K562 (cell line): ENCODE data around the gene NQO2. TPM values are rescaled to one million over a fixed set of nuclear protein-coding genes. Genes with fewer than 3 reads are reported as not detected.

Source experiments
- ATF1 ChIP-seq, 2 experiments: fragments of 450-650 bp in 1 of 2; IDR thresholded peaks; 2 replicates each; pipeline ENCODE4 v1.6.1; 2016; ENCODE audit warnings: missing compliant biosample characterization in 1 of 2, missing genetic modification characterization in 1 of 2
- FOXA3 ChIP-seq, 2 experiments: fragments of 450-650 bp in 1 of 2; sonication (generic) in 1 of 2; formaldehyde crosslinking; IDR thresholded peaks in 1 of 2; conservative IDR thresholded peaks in 1 of 2; 2 replicates each; pipeline versions ENCODE4 v1.4.0 to v1.8.0; 2020 to 2022; ENCODE audit warnings: mild to moderate bottlenecking in 2 of 2, missing genetic modification reagents in 1 of 2
- FUS ChIP-seq: fragments of 200-400 bp; formaldehyde crosslinking; optimal IDR thresholded peaks from 2 replicates; pipeline ENCODE3; 2017; ENCODE audit warnings: low read depth, low read length
- MTF1 ChIP-seq: fragments of 250-450 bp; sonication (Bioruptor Pico); IDR thresholded peaks from 2 replicates; pipeline ENCODE4 v1.9.0; 2021; ENCODE audit warnings: moderate library complexity, mild to moderate bottlenecking, inconsistent platforms, borderline replicate concordance
- POLR2AphosphoS2 ChIP-seq: IDR thresholded peaks from 2 replicates; pipeline ENCODE4 v1.6.1; 2012; ENCODE audit warnings: low read length, improper control_type of control experiment
- PURB ChIP-seq: sonication (generic); formaldehyde crosslinking; IDR thresholded peaks from 2 replicates; pipeline ENCODE4 v1.9.0; 2021; ENCODE audit warnings: low read depth, mild to moderate bottlenecking, missing genetic modification reagents
- RBFOX2 ChIP-seq: fragments of 200-400 bp; formaldehyde crosslinking; IDR thresholded peaks from 2 replicates; pipeline ENCODE4 v1.6.1; 2017; ENCODE audit warnings: low read depth, mild to moderate bottlenecking, low read length, moderate library complexity
- SOX6 ChIP-seq: fragments of 450-650 bp; IDR thresholded peaks from 2 replicates; pipeline ENCODE4 v1.6.1; 2014; ENCODE audit warnings: mild to moderate bottlenecking
- ZFP30 ChIP-seq: fragments of 250-450 bp; sonication (Bioruptor Pico); IDR thresholded peaks from 2 replicates; pipeline ENCODE4 v1.8.0; 2022; ENCODE audit warnings: moderate library complexity, mild to moderate bottlenecking, inconsistent platforms, borderline replicate concordance
- ZNF217 ChIP-seq: sonication (generic); formaldehyde crosslinking; IDR thresholded peaks from 2 replicates; pipeline ENCODE4 v1.8.0; 2022; ENCODE audit warnings: mild to moderate bottlenecking, missing genetic modification reagents
- polyA plus RNA-seq, 8 experiments: library from polyadenylated mRNA; depleted of rRNA in 4 of 8; stranded (reverse) in 5 of 8; unstranded in 3 of 8; fragments of >200 nt; fragmentation: Nextera tagmentation in 2 of 8; fragmentation: Illumina TruSeq in 1 of 8; extraction: Ambion mirVana in 2 of 8; extraction: Trizol in 1 of 8; gene quantifications; 2 replicates each; pipeline versions ENCODE4 v1.2.1 to v1.2.3, GENCODE V29; 2011 to 2014; ENCODE audit warnings: inconsistent platforms in 1 of 8, missing spikeins in 1 of 8
- total RNA-seq, 7 experiments: library from RNA; depleted of rRNA in 6 of 7; stranded (reverse); fragments of >200 nt in 6 of 7; fragmentation: Illumina TruSeq in 2 of 7; extraction: Trizol in 2 of 7; gene quantifications; 2 replicates each; pipeline versions ENCODE4 v1.2.1 to v1.2.3, GENCODE V29; 2011 to 2021; ENCODE audit warnings: low replicate concordance in 1 of 7
- TF ChIP-seq, protein P1 (sequence below): sonication (generic); formaldehyde crosslinking; IDR thresholded peaks from 2 replicates; pipeline ENCODE4 v1.5.0; 2020; ENCODE audit warnings: missing genetic modification reagents
- TF ChIP-seq, protein P2 (sequence below): fragments of 450-650 bp; formaldehyde crosslinking; IDR thresholded peaks from 2 replicates; pipeline ENCODE4 v1.4.0; 2022; ENCODE audit warnings: mild to moderate bottlenecking, moderate library complexity
- TF ChIP-seq, protein P3 (sequence below): IDR thresholded peaks from 3 replicates; pipeline ENCODE4 v1.6.1; 2011; ENCODE audit warnings: borderline replicate concordance, mild to moderate bottlenecking; ENCODE audit not compliant: insufficient read length, insufficient read depth
- TF ChIP-seq, protein P4 (sequence below): sonication (generic); IDR thresholded peaks from 2 replicates; pipeline ENCODE4 v1.6.1; 2016
- TF ChIP-seq, protein P5 (sequence below): fragments of 450-650 bp; IDR thresholded peaks from 2 replicates; pipeline ENCODE4 v1.6.1; 2017; ENCODE audit warnings: antibody characterized with exemption, mild to moderate bottlenecking

Gene NQO2
- total and polyA plus RNA-seq, 9 of the 15 experiments (the other 6 are each of a cell fraction or from before 2014, with no cell fraction given): 54.6 to 214 (median 116) TPM

DNA sequence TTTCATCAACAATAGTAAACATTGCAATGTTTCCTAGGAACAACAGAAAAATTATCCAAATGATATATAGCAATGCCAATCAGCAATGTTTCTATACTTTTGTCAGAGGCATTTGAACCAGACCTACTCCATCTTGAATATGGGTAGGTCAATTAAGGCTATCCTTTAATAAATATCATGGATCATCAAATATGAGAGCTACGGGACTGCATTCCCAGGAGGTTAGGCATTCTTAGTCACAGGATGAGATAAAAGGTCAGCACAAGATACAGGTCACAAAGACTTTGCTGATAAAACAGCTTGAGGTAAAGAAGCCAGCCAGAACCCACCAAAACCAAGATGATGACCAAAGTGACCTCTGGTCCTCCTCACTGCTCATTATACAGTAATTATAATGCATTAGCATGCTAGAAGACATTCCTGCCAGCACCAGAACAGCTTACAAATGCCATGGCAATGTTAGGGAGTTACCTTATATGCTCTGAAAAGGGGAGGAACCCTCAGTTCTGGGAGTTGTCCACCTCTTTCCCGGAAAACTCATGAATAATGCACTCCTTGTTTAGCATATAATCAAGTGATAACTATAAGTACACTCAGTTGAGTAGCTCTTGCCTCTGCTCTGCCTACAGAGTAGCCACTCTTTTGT, 19.8 kb upstream of the NQO2 start (continued):
- TF ChIP-seq ZNF217 (CRISPR knock-in tag): no peak
- no peak for TF ChIP-seq FUS
- TF ChIP-seq RBFOX2: peak; percentile 49
- no peak for TF ChIP-seq ATF1 (CRISPR knock-in tag; IDR thresholded peaks at IDR 0.05)
- peak; percentile 55; the same call in 1 of the 2 replicates for TF ChIP-seq ATF1 (tag; IDR thresholded peaks at IDR 0.05)
- TF ChIP-seq, protein P1, sequence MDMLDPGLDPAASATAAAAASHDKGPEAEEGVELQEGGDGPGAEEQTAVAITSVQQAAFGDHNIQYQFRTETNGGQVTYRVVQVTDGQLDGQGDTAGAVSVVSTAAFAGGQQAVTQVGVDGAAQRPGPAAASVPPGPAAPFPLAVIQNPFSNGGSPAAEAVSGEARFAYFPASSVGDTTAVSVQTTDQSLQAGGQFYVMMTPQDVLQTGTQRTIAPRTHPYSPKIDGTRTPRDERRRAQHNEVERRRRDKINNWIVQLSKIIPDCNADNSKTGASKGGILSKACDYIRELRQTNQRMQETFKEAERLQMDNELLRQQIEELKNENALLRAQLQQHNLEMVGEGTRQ (CRISPR knock-in tag): no peak
- TF ChIP-seq, protein P2, sequence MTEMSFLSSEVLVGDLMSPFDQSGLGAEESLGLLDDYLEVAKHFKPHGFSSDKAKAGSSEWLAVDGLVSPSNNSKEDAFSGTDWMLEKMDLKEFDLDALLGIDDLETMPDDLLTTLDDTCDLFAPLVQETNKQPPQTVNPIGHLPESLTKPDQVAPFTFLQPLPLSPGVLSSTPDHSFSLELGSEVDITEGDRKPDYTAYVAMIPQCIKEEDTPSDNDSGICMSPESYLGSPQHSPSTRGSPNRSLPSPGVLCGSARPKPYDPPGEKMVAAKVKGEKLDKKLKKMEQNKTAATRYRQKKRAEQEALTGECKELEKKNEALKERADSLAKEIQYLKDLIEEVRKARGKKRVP: peak; percentile 79; the same call in 1 of the 2 replicates
- TF ChIP-seq POLR2AphosphoS2: no peak
- TF ChIP-seq, protein P3, sequence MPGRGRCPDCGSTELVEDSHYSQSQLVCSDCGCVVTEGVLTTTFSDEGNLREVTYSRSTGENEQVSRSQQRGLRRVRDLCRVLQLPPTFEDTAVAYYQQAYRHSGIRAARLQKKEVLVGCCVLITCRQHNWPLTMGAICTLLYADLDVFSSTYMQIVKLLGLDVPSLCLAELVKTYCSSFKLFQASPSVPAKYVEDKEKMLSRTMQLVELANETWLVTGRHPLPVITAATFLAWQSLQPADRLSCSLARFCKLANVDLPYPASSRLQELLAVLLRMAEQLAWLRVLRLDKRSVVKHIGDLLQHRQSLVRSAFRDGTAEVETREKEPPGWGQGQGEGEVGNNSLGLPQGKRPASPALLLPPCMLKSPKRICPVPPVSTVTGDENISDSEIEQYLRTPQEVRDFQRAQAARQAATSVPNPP: no peak
- TF ChIP-seq MTF1 (CRISPR knock-in tag): peak; percentile 89
- TF ChIP-seq, protein P4, sequence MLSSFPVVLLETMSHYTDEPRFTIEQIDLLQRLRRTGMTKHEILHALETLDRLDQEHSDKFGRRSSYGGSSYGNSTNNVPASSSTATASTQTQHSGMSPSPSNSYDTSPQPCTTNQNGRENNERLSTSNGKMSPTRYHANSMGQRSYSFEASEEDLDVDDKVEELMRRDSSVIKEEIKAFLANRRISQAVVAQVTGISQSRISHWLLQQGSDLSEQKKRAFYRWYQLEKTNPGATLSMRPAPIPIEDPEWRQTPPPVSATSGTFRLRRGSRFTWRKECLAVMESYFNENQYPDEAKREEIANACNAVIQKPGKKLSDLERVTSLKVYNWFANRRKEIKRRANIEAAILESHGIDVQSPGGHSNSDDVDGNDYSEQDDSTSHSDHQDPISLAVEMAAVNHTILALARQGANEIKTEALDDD: peak; percentile 63; the same call in 1 of the 2 replicates
- TF ChIP-seq, protein P5, sequence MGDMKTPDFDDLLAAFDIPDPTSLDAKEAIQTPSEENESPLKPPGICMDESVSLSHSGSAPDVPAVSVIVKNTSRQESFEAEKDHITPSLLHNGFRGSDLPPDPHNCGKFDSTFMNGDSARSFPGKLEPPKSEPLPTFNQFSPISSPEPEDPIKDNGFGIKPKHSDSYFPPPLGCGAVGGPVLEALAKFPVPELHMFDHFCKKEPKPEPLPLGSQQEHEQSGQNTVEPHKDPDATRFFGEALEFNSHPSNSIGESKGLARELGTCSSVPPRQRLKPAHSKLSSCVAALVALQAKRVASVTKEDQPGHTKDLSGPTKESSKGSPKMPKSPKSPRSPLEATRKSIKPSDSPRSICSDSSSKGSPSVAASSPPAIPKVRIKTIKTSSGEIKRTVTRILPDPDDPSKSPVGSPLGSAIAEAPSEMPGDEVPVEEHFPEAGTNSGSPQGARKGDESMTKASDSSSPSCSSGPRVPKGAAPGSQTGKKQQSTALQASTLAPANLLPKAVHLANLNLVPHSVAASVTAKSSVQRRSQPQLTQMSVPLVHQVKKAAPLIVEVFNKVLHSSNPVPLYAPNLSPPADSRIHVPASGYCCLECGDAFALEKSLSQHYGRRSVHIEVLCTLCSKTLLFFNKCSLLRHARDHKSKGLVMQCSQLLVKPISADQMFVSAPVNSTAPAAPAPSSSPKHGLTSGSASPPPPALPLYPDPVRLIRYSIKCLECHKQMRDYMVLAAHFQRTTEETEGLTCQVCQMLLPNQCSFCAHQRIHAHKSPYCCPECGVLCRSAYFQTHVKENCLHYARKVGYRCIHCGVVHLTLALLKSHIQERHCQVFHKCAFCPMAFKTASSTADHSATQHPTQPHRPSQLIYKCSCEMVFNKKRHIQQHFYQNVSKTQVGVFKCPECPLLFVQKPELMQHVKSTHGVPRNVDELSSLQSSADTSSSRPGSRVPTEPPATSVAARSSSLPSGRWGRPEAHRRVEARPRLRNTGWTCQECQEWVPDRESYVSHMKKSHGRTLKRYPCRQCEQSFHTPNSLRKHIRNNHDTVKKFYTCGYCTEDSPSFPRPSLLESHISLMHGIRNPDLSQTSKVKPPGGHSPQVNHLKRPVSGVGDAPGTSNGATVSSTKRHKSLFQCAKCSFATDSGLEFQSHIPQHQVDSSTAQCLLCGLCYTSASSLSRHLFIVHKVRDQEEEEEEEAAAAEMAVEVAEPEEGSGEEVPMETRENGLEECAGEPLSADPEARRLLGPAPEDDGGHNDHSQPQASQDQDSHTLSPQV: peak; percentile 100
- TF ChIP-seq FOXA3 (CRISPR knock-in tag; conservative IDR thresholded peaks at IDR 0.05 in 1 of 2, IDR thresholded peaks at IDR 0.05 in 1 of 2): peak in 1 of 2 experiments; percentile 33; a peak in 1 of 4 replicates
- TF ChIP-seq ZFP30 (CRISPR knock-in tag): no peak
- TF ChIP-seq PURB: no peak
- peak; percentile 70 for TF ChIP-seq SOX6
